ENCODE data around the gene AFAP1.

AFAP1 gene

GRCh38 chr4:7963691-7964090, 24.0 kb upstream of the AFAP1 start:
- ATAC-seq (replicated peaks): no peak
- Mint-ChIP-seq H3K9me3 (no peaks in the 10 kb centered on the region), H3K4me3 (no peak overlapping the region), H3K4me1 (peaks cover 11 to 30% of the 10 kb centered on the region in 2 donors), H3K27ac (no peak overlapping the region), H3K27me3 (peaks cover 23 to 64% of the 10 kb centered on the region in 2 donors), H3K36me3 (peaks cover 0 to 2% of the 10 kb centered on the region in 2 donors)
- DNase-seq: no peak

DNA sequence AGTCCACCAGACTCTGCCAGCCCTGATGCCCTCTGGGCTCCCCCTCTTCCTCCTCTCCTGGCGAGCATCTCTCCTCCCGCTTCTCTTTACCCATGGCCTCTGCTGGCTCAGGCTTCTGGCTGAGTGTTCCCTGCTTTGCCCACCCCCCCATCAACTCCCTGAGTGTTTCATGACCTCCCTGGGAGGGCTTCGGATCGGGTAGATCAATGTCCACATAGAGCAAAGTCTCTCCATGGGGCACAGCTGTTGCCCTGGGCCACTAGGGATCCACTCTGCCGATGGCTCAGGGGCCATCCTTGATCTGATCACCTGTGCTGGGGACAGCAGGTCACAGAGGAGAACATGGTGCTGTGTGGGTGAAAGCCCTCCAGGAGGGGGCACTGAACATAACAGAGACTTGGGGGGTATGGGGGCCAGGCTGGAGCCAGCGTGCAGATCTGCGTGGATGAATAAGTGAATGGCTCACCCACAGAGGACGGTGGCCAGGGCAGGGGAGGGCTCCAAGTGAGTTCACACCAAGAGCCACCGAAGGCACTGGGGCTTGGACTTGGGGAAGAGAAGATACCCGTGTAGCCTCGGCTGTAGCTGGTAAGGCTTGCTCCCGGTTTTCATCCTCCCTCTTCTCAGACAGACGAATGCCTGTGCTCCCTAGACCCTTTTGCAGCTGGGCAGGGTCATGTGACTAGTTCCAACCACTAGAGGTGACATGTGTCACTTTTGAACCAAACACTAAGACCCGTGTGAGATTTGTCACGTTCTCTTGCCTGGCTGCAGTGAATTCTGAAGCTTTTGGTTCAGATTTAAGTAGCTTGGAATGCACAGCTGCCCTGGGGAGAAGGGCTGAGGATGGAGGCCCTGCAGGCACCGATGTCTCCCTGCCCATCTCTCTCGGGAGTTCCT, 23.2 kb upstream of the AFAP1 start:
- no peak overlapping the region for H3K27ac Mint-ChIP-seq
- H3K4me3 Mint-ChIP-seq: no peak overlapping the region
- ATAC-seq (replicated peaks): no peak
- peaks cover 0 to 2% of the 10 kb centered on the region in 2 donors for H3K36me3 Mint-ChIP-seq
- no peak for DNase-seq
- peaks cover 22 to 66% of the 10 kb centered on the region in 2 donors for H3K27me3 Mint-ChIP-seq
- no peaks in the 10 kb centered on the region for H3K9me3 Mint-ChIP-seq
- H3K4me1 Mint-ChIP-seq: peaks cover 9 to 24% of the 10 kb centered on the region in 2 donors

- Mint-ChIP-seq H3K27me3 (peaks cover 20 to 71% of the 10 kb centered on the region in 2 donors), H3K36me3 (peaks cover 0 to 2% of the 10 kb centered on the region in 2 donors), H3K9me3 (no peaks in the 10 kb centered on the region), H3K4me3 (peak overlapping the region; percentile 11 to 51), H3K27ac (peak overlapping the region; percentile 4), H3K4me1 (peaks cover 9 to 24% of the 10 kb centered on the region in 2 donors)
- ATAC-seq (replicated peaks) (peak; percentile 91 to 92), DNase-seq (peak; percentile 71)
Observed at GRCh38 chr4:7960790-7961655, 21.4 kb upstream of the AFAP1 start.

DNA sequence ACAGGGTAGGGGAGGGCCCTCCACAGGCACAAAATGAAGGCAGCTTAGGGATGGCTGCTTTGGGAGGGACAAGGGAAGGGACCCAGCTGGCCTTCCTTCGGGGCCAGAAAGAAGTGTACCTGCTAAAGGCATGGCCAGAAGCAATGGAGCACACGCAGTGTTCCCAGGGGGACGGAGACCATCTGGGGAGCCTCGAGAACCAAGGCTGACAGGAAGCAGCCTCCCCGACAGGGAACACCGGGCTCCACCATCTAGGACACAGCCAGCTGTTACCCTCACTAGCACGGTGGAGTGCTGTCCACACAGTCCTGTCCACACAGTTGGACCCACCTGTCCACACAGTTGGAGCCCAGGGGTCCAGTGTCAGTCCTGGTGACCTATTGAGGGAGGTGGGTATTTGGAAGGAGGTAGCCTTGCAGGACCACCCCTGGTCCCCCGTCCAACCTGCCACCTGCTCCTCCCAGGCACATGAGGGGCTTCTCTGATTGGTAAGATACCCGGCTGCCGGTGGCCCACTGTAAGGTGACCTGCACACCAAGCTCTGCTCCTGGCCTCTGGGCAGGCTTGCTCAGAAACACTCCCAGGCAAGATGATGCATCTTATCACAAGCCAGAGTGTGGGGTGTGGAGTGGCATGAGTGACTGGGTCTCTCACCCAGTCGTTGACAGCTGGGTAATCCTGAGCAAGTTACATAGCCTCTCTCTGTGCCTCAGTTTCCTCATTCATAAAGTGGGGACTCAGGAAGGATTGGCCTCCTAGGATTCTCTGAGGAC, 20.5 kb upstream of the AFAP1 start:
- no peaks in the 10 kb centered on the region for H3K9me3 Mint-ChIP-seq
- DNase-seq (no peak), ATAC-seq (replicated peaks) (peak; percentile 31 to 44)
- H3K4me1 Mint-ChIP-seq: peaks cover 9 to 22% of the 10 kb centered on the region in 2 donors
- peak overlapping the region; percentile 2 to 5 for H3K4me3 Mint-ChIP-seq
- H3K27ac Mint-ChIP-seq: peak overlapping the region; percentile 4
- peaks cover 0 to 2% of the 10 kb centered on the region in 2 donors for H3K36me3 Mint-ChIP-seq
- peaks cover 20 to 64% of the 10 kb centered on the region in 2 donors for H3K27me3 Mint-ChIP-seq

- no peak overlapping the region for H3K4me3 Mint-ChIP-seq
- no peak overlapping the region for H3K27ac Mint-ChIP-seq
- ATAC-seq (replicated peaks): no peak
- no peaks in the 10 kb centered on the region for H3K9me3 Mint-ChIP-seq
- H3K36me3 Mint-ChIP-seq: peaks cover 0 to 2% of the 10 kb centered on the region in 2 donors
- H3K27me3 Mint-ChIP-seq: peaks cover 20 to 58% of the 10 kb centered on the region in 2 donors
- no peak for DNase-seq
- H3K4me1 Mint-ChIP-seq: peaks cover 9 to 19% of the 10 kb centered on the region in 2 donors
Observed at GRCh38 chr4:7959078-7959477, 19.4 kb upstream of the AFAP1 start.

DNA sequence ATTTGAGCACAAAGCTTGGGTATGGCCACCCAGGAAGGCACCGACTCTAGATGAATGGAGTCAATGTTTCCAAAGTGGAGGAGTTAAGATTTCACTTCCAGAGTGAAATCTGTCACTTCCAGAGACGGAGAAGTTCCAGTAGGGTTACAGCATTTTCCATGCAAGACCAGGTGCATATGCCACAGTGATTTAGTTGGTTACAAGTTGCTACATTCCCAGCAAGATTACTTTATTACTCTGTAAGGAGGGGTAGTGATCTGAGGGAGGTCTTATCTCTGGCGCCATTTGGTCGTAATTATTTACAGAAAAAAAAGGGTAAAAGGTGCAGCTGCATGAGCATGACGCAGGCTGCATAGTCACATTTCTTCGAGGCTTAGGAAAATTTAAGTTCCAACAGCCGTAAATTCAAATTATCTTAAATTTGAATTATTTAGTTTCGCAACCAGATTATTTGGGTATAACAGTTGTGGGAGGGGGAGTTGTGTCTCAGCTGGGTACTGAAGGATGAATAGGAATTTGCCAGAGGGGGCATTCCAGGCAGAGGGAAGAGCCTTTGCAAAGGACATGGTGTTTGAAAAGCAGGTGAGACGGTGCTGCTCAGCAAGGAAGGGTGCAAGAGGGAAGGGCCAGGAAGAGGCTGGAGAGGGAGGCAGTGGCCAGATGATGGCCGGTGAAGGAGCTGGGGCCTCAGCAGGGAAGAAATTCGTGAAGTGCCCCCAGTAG, 17.4 kb upstream of the AFAP1 start:
- Mint-ChIP-seq H3K27ac (no peak overlapping the region), H3K4me3 (no peak overlapping the region), H3K4me1 (peaks cover 6 to 13% of the 10 kb centered on the region in 2 donors), H3K27me3 (peaks cover 20 to 42% of the 10 kb centered on the region in 2 donors), H3K36me3 (no peaks in the 10 kb centered on the region), H3K9me3 (peaks cover 0 to 3% of the 10 kb centered on the region in 2 donors)
- ATAC-seq (replicated peaks): no peak
- no peak for DNase-seq

DNA sequence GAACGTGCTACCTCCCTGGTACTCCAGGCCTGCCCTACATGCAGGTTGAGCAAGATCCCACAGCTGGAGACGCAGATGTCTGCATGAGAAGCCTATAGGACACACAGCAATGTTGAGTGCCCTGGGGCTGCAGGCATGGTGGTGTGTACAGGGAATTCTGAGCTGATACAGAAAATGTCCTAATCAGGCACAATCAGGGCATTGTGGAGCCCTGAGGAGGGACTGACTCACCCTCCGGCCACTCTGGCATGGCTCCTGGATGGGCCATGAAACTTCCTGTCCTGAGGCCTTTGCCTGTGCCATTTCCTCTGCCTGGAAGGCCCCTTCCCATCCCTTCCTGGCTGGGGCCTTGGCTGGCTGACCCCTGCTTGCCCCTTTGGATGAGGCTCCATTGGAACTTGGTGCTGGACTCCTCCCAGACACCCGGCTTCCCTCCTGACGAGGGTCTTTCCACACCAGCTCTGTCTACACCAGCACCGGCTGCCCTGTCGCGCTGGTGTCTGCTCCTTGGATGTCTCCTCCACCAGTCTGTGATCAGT, 16.7 kb upstream of the AFAP1 start:
- H3K4me3 Mint-ChIP-seq: no peak overlapping the region
- DNase-seq: no peak
- H3K36me3 Mint-ChIP-seq: no peaks in the 10 kb centered on the region
- H3K27me3 Mint-ChIP-seq: peaks cover 25 to 42% of the 10 kb centered on the region in 2 donors
- peaks cover 0 to 5% of the 10 kb centered on the region in 2 donors for H3K9me3 Mint-ChIP-seq
- peaks cover 6 to 12% of the 10 kb centered on the region in 2 donors for H3K4me1 Mint-ChIP-seq
- no peak for ATAC-seq (replicated peaks)
- no peak overlapping the region for H3K27ac Mint-ChIP-seq

GRCh38 chr4:7955393-7955792, 15.7 kb upstream of the AFAP1 start:
- no peak for ATAC-seq (replicated peaks)
- peaks cover 34 to 43% of the 10 kb centered on the region in 2 donors for H3K27me3 Mint-ChIP-seq
- H3K4me3 Mint-ChIP-seq: no peak overlapping the region
- DNase-seq: no peak
- H3K27ac Mint-ChIP-seq: no peak overlapping the region
- peaks cover 0 to 10% of the 10 kb centered on the region in 2 donors for H3K9me3 Mint-ChIP-seq
- H3K36me3 Mint-ChIP-seq: no peaks in the 10 kb centered on the region
- H3K4me1 Mint-ChIP-seq: peaks cover 0 to 3% of the 10 kb centered on the region in 2 donors

DNA sequence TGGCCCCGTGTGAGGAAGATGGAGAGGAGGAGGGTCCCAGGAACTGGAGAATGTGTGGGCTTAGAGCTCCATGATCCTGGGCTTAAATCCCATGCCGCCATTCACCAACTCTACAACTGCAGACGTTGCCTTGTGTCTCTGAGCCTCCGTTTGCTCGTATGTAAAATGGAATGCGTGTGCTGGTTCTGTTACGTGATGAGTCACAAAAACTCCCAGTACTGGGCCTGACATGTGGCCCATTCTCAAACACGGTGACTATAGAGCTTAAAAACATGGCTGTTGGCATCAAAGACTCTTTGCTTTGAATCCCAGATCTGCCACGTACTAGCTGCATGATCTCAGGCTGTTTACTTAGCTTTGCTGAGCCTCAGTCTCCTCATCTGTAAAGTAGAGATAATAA, 13.0 kb upstream of the AFAP1 start:
- Mint-ChIP-seq H3K36me3 (no peaks in the 10 kb centered on the region), H3K27me3 (peaks cover 39 to 40% of the 10 kb centered on the region in 2 donors), H3K27ac (no peak overlapping the region), H3K9me3 (peaks cover 0 to 12% of the 10 kb centered on the region in 2 donors), H3K4me1 (peaks cover 0 to 1% of the 10 kb centered on the region in 2 donors), H3K4me3 (no peak overlapping the region)
- ATAC-seq (replicated peaks) (no peak), DNase-seq (no peak)

DNA sequence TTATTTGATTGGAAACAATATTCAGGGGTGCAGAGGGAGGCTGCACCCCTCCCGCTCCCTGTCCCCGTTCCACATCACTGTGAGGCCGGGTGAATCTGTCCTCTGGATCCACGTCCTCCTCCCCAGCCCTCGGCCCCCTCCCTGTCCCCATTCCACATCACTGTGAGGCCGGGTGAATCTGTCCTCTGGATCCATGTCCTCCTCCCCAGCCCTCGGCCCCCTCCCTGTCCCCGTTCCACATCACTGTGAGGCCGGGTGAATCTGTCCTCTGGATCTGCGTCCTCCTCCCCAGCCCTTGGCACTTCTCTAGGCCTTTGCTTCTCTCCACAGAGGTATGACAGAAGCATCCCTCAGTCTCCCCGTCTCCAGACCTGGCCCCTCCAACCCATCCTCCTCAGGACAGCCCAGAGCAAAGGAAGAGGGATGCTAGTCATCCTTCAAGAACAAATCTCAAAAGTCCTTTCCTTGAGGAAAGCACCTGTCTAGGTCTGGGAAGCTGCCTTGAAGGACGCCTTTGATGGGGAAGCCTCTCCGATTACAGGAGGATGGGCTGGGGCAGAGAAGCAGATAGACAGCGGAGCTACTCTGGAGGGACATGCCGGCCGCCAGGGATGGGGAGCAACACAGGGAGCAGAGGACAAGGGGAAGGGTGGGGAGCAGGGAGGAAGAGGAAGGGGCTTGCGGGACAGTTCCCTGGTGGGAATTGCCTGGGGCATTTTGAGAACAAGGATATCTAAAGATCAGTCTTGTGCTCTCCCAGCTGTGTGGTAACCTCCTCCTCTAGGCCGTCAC, 10.8 kb upstream of the AFAP1 start:
- Mint-ChIP-seq H3K27me3 (peaks cover 37 to 42% of the 10 kb centered on the region in 2 donors), H3K27ac (no peak overlapping the region), H3K4me3 (no peak overlapping the region), H3K36me3 (no peaks in the 10 kb centered on the region), H3K4me1 (peaks cover 0 to 1% of the 10 kb centered on the region in 2 donors), H3K9me3 (peaks cover 0 to 12% of the 10 kb centered on the region in 2 donors)
- ATAC-seq (replicated peaks): no peak
- no peak for DNase-seq

- Mint-ChIP-seq H3K36me3 (no peaks in the 10 kb centered on the region), H3K27ac (no peak overlapping the region), H3K4me3 (no peak overlapping the region), H3K4me1 (peaks cover 0 to 1% of the 10 kb centered on the region in 2 donors), H3K9me3 (peaks cover 0 to 12% of the 10 kb centered on the region in 2 donors), H3K27me3 (peaks cover 37 to 42% of the 10 kb centered on the region in 2 donors)
- ATAC-seq (replicated peaks): no peak
- no peak for DNase-seq
Observed at GRCh38 chr4:7949759-7950158, 10.1 kb upstream of the AFAP1 start.

GRCh38 chr4:7947927-7948326, 8.3 kb upstream of the AFAP1 start:
- Mint-ChIP-seq H3K36me3 (no peaks in the 10 kb centered on the region), H3K27me3 (peaks cover 39 to 46% of the 10 kb centered on the region in 2 donors), H3K4me3 (no peak overlapping the region), H3K27ac (no peak overlapping the region), H3K9me3 (peaks cover 0 to 11% of the 10 kb centered on the region in 2 donors), H3K4me1 (peaks cover 0 to 1% of the 10 kb centered on the region in 2 donors)
- DNase-seq: no peak
- ATAC-seq (replicated peaks): peak; percentile 49 to 52

All from stimulated activated naive B cell treated with anti-CD40 and anti-IgM and Interleukin-4, amounts not matched to agents 10 μg/mL and 1 μg/mL and 100 μg/mL, for 72 hours (primary cell).